Loucy (cell line): ENCODE results near the gene COL4A4.

Experiments
- H2AFZ ChIP-seq: fragments of 200-600 bp; sonication (generic); 2 replicates; pipeline ENCODE4 v1.6.0; 2016; ENCODE audit warnings: antibody characterized with exemption, mild to moderate bottlenecking, low read length, moderate library complexity
- H3F3A ChIP-seq: fragments of 200-600 bp; 2 replicates; pipeline ENCODE4 v1.6.0; 2016; ENCODE audit warnings: antibody characterized with exemption, low read depth, mild to moderate bottlenecking
- H3K27me3 ChIP-seq: fragments of 200-600 bp; sonication (generic); 2 replicates; pipeline ENCODE4 v1.6.1; 2014; ENCODE audit warnings: low read length, mild to moderate bottlenecking; ENCODE audit not compliant: insufficient read depth, poor library complexity, severe bottlenecking
- H3K36me3 ChIP-seq: fragments of 200-600 bp; sonication (generic); 2 replicates; pipeline ENCODE4 v1.6.1; 2016; ENCODE audit warnings: low read length; ENCODE audit not compliant: insufficient read depth
- H3K4me1 ChIP-seq: fragments of 200-600 bp; sonication (generic); 2 replicates; pipeline ENCODE4 v1.5.1; 2014; ENCODE audit warnings: low read length, mild to moderate bottlenecking; ENCODE audit not compliant: insufficient read depth, poor library complexity, severe bottlenecking
- H3K4me2 ChIP-seq: fragments of 200-600 bp; sonication (generic); 2 replicates; pipeline ENCODE4 v1.6.0; 2014; ENCODE audit warnings: antibody characterized with exemption, low read length, low read depth, mild to moderate bottlenecking; ENCODE audit not compliant: poor library complexity, severe bottlenecking
- H3K4me3 ChIP-seq: fragments of 200-600 bp; sonication (generic); 2 replicates; pipeline ENCODE4 v1.5.1; 2014; ENCODE audit warnings: low read length, mild to moderate bottlenecking, mixed read lengths; ENCODE audit not compliant: poor library complexity, severe bottlenecking
- H3K79me2 ChIP-seq: fragments of 200-600 bp; sonication (generic); 2 replicates; pipeline ENCODE4 v1.6.1; 2014; ENCODE audit warnings: low read length; ENCODE audit not compliant: insufficient read depth
- H3K9ac ChIP-seq: fragments of 200-600 bp; sonication (generic); 2 replicates; pipeline ENCODE4 v1.6.0; 2014; ENCODE audit warnings: mild to moderate bottlenecking, low read depth, low read length, moderate library complexity; ENCODE audit not compliant: poor library complexity, severe bottlenecking
- H3K9me2 ChIP-seq: fragments of 200-600 bp; sonication (generic); replicated peaks from 2 replicates; pipeline ENCODE4 v1.6.1; 2016; ENCODE audit warnings: low read depth, low read length, mixed read lengths
- H3K9me3 ChIP-seq: fragments of 200-600 bp; sonication (generic); 2 replicates; pipeline ENCODE4 v1.6.1; 2014; ENCODE audit warnings: mild to moderate bottlenecking, antibody characterized with exemption, low read length, low read depth; ENCODE audit not compliant: insufficient read depth
- H4K20me1 ChIP-seq: fragments of 200-600 bp; sonication (generic); 2 replicates; pipeline ENCODE4 v1.6.0; 2014; ENCODE audit warnings: antibody characterized with exemption, low read length, mild to moderate bottlenecking; ENCODE audit not compliant: insufficient read depth, poor library complexity, severe bottlenecking
- EZH2phosphoT487 ChIP-seq: fragments of 200-600 bp; IDR thresholded peaks from 2 replicates; pipeline ENCODE4 v1.6.1; 2018; ENCODE audit warnings: antibody characterized with exemption, mild to moderate bottlenecking, moderate library complexity, borderline replicate concordance
- TF ChIP-seq, protein P1 (sequence below): fragments of 200-600 bp; sonication (generic); conservative IDR thresholded peaks from 2 replicates; pipeline ENCODE4 v1.5.1; 2014; ENCODE audit warnings: mild to moderate bottlenecking, antibody characterized with exemption, low read length

Gene COL4A4

DNA sequence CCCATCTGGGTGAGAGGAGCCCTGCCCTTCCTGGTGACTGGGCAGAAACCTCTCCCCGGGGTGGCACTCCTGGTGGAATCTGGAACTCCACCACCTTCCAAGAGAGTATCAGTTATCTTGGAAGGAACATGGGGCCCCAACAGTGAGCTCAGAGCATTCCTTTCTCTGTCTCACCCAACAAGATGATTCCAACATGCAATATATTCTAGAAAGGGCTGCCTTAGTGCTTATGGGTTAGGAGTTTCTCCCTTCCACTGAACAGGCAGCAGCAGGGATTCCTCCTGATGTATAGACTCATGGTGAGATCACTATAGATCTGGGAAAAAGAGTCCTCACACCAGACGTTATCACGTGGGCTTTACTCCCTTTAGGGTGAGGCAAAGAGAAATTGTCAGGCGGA is 147.1 kb downstream of the COL4A4 start:
- peaks cover 6% of the 10 kb centered on the region for H3K4me1 ChIP-seq
- H2AFZ ChIP-seq: no peak overlapping the region
- no peaks in the 10 kb centered on the region for H3F3A ChIP-seq
- no peaks in the 10 kb centered on the region for H3K9me3 ChIP-seq
- no peak for TF ChIP-seq EZH2phosphoT487
- TF ChIP-seq, protein P1, sequence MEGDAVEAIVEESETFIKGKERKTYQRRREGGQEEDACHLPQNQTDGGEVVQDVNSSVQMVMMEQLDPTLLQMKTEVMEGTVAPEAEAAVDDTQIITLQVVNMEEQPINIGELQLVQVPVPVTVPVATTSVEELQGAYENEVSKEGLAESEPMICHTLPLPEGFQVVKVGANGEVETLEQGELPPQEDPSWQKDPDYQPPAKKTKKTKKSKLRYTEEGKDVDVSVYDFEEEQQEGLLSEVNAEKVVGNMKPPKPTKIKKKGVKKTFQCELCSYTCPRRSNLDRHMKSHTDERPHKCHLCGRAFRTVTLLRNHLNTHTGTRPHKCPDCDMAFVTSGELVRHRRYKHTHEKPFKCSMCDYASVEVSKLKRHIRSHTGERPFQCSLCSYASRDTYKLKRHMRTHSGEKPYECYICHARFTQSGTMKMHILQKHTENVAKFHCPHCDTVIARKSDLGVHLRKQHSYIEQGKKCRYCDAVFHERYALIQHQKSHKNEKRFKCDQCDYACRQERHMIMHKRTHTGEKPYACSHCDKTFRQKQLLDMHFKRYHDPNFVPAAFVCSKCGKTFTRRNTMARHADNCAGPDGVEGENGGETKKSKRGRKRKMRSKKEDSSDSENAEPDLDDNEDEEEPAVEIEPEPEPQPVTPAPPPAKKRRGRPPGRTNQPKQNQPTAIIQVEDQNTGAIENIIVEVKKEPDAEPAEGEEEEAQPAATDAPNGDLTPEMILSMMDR: no peak
- H3K36me3 ChIP-seq: no peaks in the 10 kb centered on the region
- no peaks in the 10 kb centered on the region for H3K9me2 ChIP-seq
- H3K79me2 ChIP-seq: no peaks in the 10 kb centered on the region
- no peaks in the 10 kb centered on the region for H3K27me3 ChIP-seq
- no peak overlapping the region for H3K9ac ChIP-seq
- no peak overlapping the region for H3K4me3 ChIP-seq
- no peak overlapping the region for H3K4me2 ChIP-seq
- H4K20me1 ChIP-seq: no peaks in the 10 kb centered on the region

DNA sequence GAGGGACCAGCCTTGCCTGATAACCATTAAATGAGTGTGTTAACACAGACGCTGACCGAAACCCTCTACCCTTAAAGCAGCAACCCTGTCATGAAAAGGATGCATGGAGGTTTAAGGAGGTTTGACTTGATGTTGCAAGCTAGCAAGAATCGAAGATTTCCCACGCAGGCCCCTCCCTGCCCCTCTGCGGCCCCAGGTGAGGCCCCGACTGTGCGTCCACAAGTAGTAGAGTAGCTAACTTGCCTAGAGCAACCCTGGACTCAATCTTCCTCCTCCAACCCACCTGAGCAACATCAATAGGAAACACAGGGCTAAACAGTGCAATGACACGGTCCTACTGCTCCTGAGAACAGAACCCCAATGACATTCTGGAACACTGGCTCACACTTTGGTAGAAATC is 150.1 kb downstream of the COL4A4 start:
- Histone ChIP-seq H3K4me2 (no peak overlapping the region), H3K9me3 (no peaks in the 10 kb centered on the region)

DNA sequence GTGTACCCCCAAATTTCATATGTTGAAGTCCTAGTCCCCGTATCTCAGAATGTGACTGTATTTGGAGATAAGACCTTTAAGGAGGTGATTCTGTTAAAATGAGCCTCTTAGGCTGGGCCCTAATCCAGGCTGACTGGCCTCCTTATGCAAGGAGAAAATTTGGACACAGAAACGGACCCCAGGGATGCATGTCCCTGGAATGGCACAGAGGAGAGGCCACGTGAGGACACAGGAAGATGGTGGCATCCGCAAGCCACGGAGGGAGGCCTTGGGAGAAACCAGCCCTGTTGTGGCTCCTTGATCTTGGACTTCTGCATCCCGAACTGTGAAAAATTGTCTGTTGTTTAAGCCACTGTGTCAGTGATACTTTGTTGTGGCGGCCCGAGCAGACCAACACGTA is 150.7 kb downstream of the COL4A4 start:
- Histone ChIP-seq H3K4me2 (no peak overlapping the region), H3F3A (no peaks in the 10 kb centered on the region)

More for the DNA sequence above, 150.1 kb downstream of the COL4A4 start:
- Histone ChIP-seq H3K79me2 (no peaks in the 10 kb centered on the region), H3K4me3 (no peak overlapping the region), H2AFZ (no peak overlapping the region), H3F3A (no peaks in the 10 kb centered on the region), H3K9ac (no peak overlapping the region), H3K27me3 (no peaks in the 10 kb centered on the region), H3K9me2 (no peaks in the 10 kb centered on the region), H3K36me3 (no peaks in the 10 kb centered on the region), H3K4me1 (peaks cover 6% of the 10 kb centered on the region), H4K20me1 (no peaks in the 10 kb centered on the region)
- no peak for TF ChIP-seq EZH2phosphoT487
- TF ChIP-seq, protein P1: no peak

More for the DNA sequence above, 150.7 kb downstream of the COL4A4 start:
- Histone ChIP-seq H2AFZ (no peak overlapping the region), H3K9me3 (no peaks in the 10 kb centered on the region), H3K79me2 (no peaks in the 10 kb centered on the region), H3K27me3 (no peaks in the 10 kb centered on the region), H4K20me1 (no peaks in the 10 kb centered on the region), H3K9ac (no peak overlapping the region), H3K4me1 (peaks cover 6% of the 10 kb centered on the region), H3K4me3 (no peak overlapping the region), H3K36me3 (no peaks in the 10 kb centered on the region), H3K9me2 (no peaks in the 10 kb centered on the region)
- no peak for TF ChIP-seq EZH2phosphoT487
- TF ChIP-seq, protein P1: no peak
